H1 (cell line): ENCODE measurements around the gene TBC1D32. TPM values are rescaled to one million over a fixed set of nuclear protein-coding genes. Genes with fewer than 3 reads are reported as not detected.
"Not testable (repeated sequence)": the region's sequence is repeated elsewhere in the genome, so short reads cannot be mapped to it uniquely, and the experiment has no call there.

Experiments
- CTCF ChIA-PET: fragments of 300-600 bp; sonication (Branson Sonifier 250); formaldehyde crosslinking; loops from one replicate; lab custom pipeline; 2021; ENCODE audit not compliant: partially characterized antibody; lab: Charles Lee
- POLR2A ChIA-PET: fragments of 300-600 bp; sonication (Branson Sonifier 250); formaldehyde crosslinking; loops from one replicate; lab custom pipeline; 2021; ENCODE audit warnings: inconsistent platforms; ENCODE audit not compliant: partially characterized antibody; lab: Charles Lee
- DNase-seq, 2 experiments: peaks; one replicate each; pipeline versions ENCODE4 v3.0.0 to v3.0.0-alpha.2; 2010 to 2022; ENCODE audit warnings: low spot score in 2 of 2, low read depth in 1 of 2, mixed read lengths in 1 of 2
- FAIRE-seq: peaks from 2 replicates; lab custom pipeline; 2011; peaks lifted over from hg19 to GRCh38; lab: Jason Lieb, UNC
- H2AFZ ChIP-seq: 2 replicates; pipeline ENCODE4 v1.8.1; 2012; ENCODE audit warnings: low read length, inconsistent platforms
- H2AK5ac ChIP-seq: 2 replicates; pipeline ENCODE4 v1.6.1; 2013; ENCODE audit warnings: low read depth, low read length
- H2BK120ac ChIP-seq: replicated peaks from 2 replicates; pipeline ENCODE3; 2013; ENCODE audit warnings: low read depth, low read length, inconsistent platforms
- H2BK12ac ChIP-seq: 2 replicates; pipeline ENCODE4 v1.6.1; 2013; ENCODE audit warnings: low read depth, low read length
- H2BK15ac ChIP-seq: 2 replicates; pipeline ENCODE4 v1.6.1; 2013; ENCODE audit warnings: low read length
- H2BK20ac ChIP-seq: 2 replicates; pipeline ENCODE4 v1.6.1; 2013; ENCODE audit warnings: low read length
- H2BK5ac ChIP-seq: 2 replicates; pipeline ENCODE4 v1.6.1; 2013; ENCODE audit warnings: low read depth, low read length
- H3K14ac ChIP-seq: 2 replicates; pipeline ENCODE4 v1.6.1; 2013; ENCODE audit warnings: inconsistent platforms; ENCODE audit not compliant: insufficient read length
- H3K18ac ChIP-seq: 2 replicates; pipeline ENCODE4 v1.6.1; 2013; ENCODE audit warnings: low read length; ENCODE audit errors: extremely low read depth
- H3K23ac ChIP-seq: 2 replicates; pipeline ENCODE4 v1.6.1; 2013; ENCODE audit warnings: inconsistent platforms; ENCODE audit not compliant: insufficient read length
- H3K23me2 ChIP-seq: 2 replicates; pipeline ENCODE4 v1.6.1; 2013; ENCODE audit warnings: low read depth, low read length
- H3K27ac ChIP-seq: 2 replicates; pipeline ENCODE4 v1.6.1; 2011; ENCODE audit warnings: low read depth, low read length, inconsistent platforms
- H3K27me3 ChIP-seq, 4 experiments: replicated peaks in 1 of 4; 1 replicate in 1 of 4; 2 replicates in 3 of 4; pipeline versions ENCODE4 v1.6.1 to v1.8.1; 2011 to 2013; ENCODE audit warnings: low read length in 3 of 4, mild to moderate bottlenecking in 3 of 4, inconsistent platforms in 2 of 4, mixed read lengths in 2 of 4, moderate library complexity in 1 of 4; ENCODE audit not compliant: control insufficient read depth in 3 of 4, insufficient read depth in 3 of 4; ENCODE audit errors: extremely low read depth in 1 of 4
- H3K36me3 ChIP-seq, 4 experiments: 2 replicates each; pipeline versions ENCODE4 v1.6.1 to v1.8.1; 2011 to 2013; ENCODE audit warnings: mild to moderate bottlenecking in 4 of 4, low read length in 3 of 4, moderate library complexity in 2 of 4, control low read depth in 1 of 4, inconsistent platforms in 1 of 4; ENCODE audit not compliant: insufficient read depth in 4 of 4, control insufficient read depth in 2 of 4
- H3K4ac ChIP-seq: replicated peaks from 2 replicates; pipeline ENCODE3; 2013; ENCODE audit warnings: low read length, low read depth, mixed read lengths, inconsistent platforms; ENCODE audit not compliant: insufficient read length
- H3K4me1 ChIP-seq, 4 experiments: replicated peaks in 1 of 4; 1 replicate in 1 of 4; 2 replicates in 3 of 4; pipeline versions ENCODE4 v1.6.1 to v1.8.1; 2011 to 2013; ENCODE audit warnings: low read length in 3 of 4, inconsistent platforms in 2 of 4, mixed read lengths in 1 of 4; ENCODE audit not compliant: insufficient read depth in 4 of 4, control insufficient read depth in 3 of 4
- H3K4me2 ChIP-seq, 2 experiments: 2 replicates each; pipeline versions ENCODE4 v1.6.1 to v1.8.1; 2011 to 2013; ENCODE audit warnings: low read depth in 2 of 2, low read length in 2 of 2, control low read depth in 1 of 2, inconsistent platforms in 1 of 2, mild to moderate bottlenecking in 1 of 2; ENCODE audit not compliant: insufficient read depth in 1 of 2
- H3K4me3 ChIP-seq, 4 experiments: fragments of 200-600, 300-600 bp in 1 of 4; sonication (generic), shearing (Covaris generic), sonication (Bioruptor Twin) in 1 of 4; 2 replicates each; pipeline versions ENCODE4 v1.5.1 to v1.8.1; 2011 to 2016; ENCODE audit warnings: low read length in 4 of 4, low read depth in 3 of 4, control low read depth in 2 of 4, inconsistent platforms in 2 of 4, mild to moderate bottlenecking in 2 of 4, mixed read lengths in 1 of 4, moderate library complexity in 1 of 4; ENCODE audit not compliant: insufficient read depth in 2 of 4; ENCODE audit errors: extremely low read depth in 1 of 4
- H3K56ac ChIP-seq: replicated peaks from 2 replicates; pipeline ENCODE3; 2013; ENCODE audit warnings: low read depth, mild to moderate bottlenecking, mixed read lengths, low read length, inconsistent platforms; ENCODE audit not compliant: insufficient read length
- H3K79me1 ChIP-seq: 2 replicates; pipeline ENCODE4 v1.6.1; 2013; ENCODE audit warnings: low read depth, low read length, control low read depth
- H3K79me2 ChIP-seq, 2 experiments: 2 replicates each; pipeline versions ENCODE4 v1.6.1 to v1.8.1; 2012 to 2013; ENCODE audit warnings: low read length in 2 of 2, mild to moderate bottlenecking in 2 of 2, inconsistent platforms in 1 of 2; ENCODE audit not compliant: insufficient read depth in 2 of 2, control insufficient read depth in 1 of 2
- H3K9ac ChIP-seq, 4 experiments: replicated peaks in 1 of 4; 1 replicate in 1 of 4; 2 replicates in 3 of 4; pipeline versions ENCODE4 v1.6.1 to v1.8.1; 2011 to 2013; ENCODE audit warnings: low read depth in 3 of 4, low read length in 3 of 4, control low read depth in 2 of 4, mild to moderate bottlenecking in 2 of 4, moderate library complexity in 2 of 4, inconsistent platforms in 1 of 4; ENCODE audit errors: extremely low read depth in 1 of 4
- H3K9me3 ChIP-seq, 2 experiments: 2 replicates each; pipeline versions ENCODE4 v1.6.1 to v1.8.1; 2012 to 2013; ENCODE audit warnings: mild to moderate bottlenecking in 2 of 2, moderate library complexity in 2 of 2, control low read depth in 1 of 2, inconsistent platforms in 1 of 2, low read depth in 1 of 2, low read length in 1 of 2, mixed read lengths in 1 of 2; ENCODE audit not compliant: insufficient read depth in 2 of 2
- H4K20me1 ChIP-seq, 2 experiments: replicated peaks in 1 of 2; 2 replicates each; pipeline versions ENCODE3 to v1.8.1; 2011 to 2013; ENCODE audit warnings: inconsistent platforms in 2 of 2, low read length in 2 of 2, mild to moderate bottlenecking in 1 of 2; ENCODE audit not compliant: insufficient read depth in 2 of 2, control insufficient read depth in 1 of 2
- H4K5ac ChIP-seq: 2 replicates; pipeline ENCODE4 v1.6.1; 2013; ENCODE audit warnings: low read length, low read depth, mixed read lengths, inconsistent platforms; ENCODE audit not compliant: insufficient read length
- H4K8ac ChIP-seq: 2 replicates; pipeline ENCODE4 v1.8.0; 2013; ENCODE audit warnings: mild to moderate bottlenecking, moderate library complexity, low read length, inconsistent platforms; ENCODE audit not compliant: insufficient read depth; ENCODE audit errors: extremely low read depth
- H4K91ac ChIP-seq: replicated peaks from 2 replicates; pipeline ENCODE3; 2013; ENCODE audit warnings: low read length, mixed read lengths, inconsistent platforms; ENCODE audit not compliant: insufficient read length
- WGBS, 2 experiments: shearing (Covaris generic) in 1 of 2; methylation state at CpG; one replicate each; pipeline versions ENCODE4 v1.1.6 to v1.1.7; 2013 to 2015; ENCODE audit warnings: low lambda C conversion rate in 2 of 2, mixed read lengths in 2 of 2, inconsistent platforms in 1 of 2, low coverage in 1 of 2, missing lambda C conversion rate in 1 of 2; ENCODE audit not compliant: insufficient replicate concordance in 2 of 2, insufficient coverage in 1 of 2, insufficient read length in 1 of 2; ENCODE audit errors: extremely low coverage in 1 of 2, missing lambda C conversion rate in 1 of 2; 5-methylcytosine and 5-hydroxymethylcytosine counted together
- polyA plus RNA-seq, 7 experiments: library from polyadenylated mRNA; depleted of rRNA in 3 of 7; stranded (reverse) in 5 of 7; unstranded in 2 of 7; fragments of >200 nt in 5 of 7; fragments of 200-250 nt in 2 of 7; gene quantifications; 1 replicate in 5 of 7; 2 replicates in 1 of 7; 4 replicates in 1 of 7; pipeline versions ENCODE4 v1.2.1 to v1.2.3, GENCODE V29; 2011 to 2013; ENCODE audit warnings: missing spikeins in 2 of 7, mixed read lengths in 2 of 7
- total RNA-seq: library from RNA; stranded (reverse); fragmentation: NEBNext Ultra II Directional; extraction: Animal tissue kit (Norgen Biotek cat#: 25700); gene quantifications from 2 replicates; pipeline ENCODE4 v1.2.1, GENCODE V29; 2021

The TBC1D32 gene
- total and polyA plus RNA-seq, 2 of the 8 experiments (the other 6 are each of a cell fraction or from before 2014, with no cell fraction given), result 5.3 to 7.1 TPM

GRCh38 chr6:121333694-121334093 lies 586 bp downstream of the TBC1D32 start:
- peak overlapping the region; percentile 71 to 83; a peak in 3 of 4 replicates for H3K4me2 ChIP-seq
- H4K5ac ChIP-seq, H3K9me3 ChIP-seq, H2BK12ac ChIP-seq, H3K9ac ChIP-seq, DNase-seq, H3K18ac ChIP-seq, H3K14ac ChIP-seq, POLR2A ChIA-PET, H2AK5ac ChIP-seq, H3K79me1 ChIP-seq, H2BK15ac ChIP-seq, H2BK20ac ChIP-seq, H2AFZ ChIP-seq, H3K36me3 ChIP-seq, H3K79me2 ChIP-seq, H3K27me3 ChIP-seq, H2BK5ac ChIP-seq, H4K8ac ChIP-seq, H3K23ac ChIP-seq, H4K91ac ChIP-seq, H3K56ac ChIP-seq, H3K4me1 ChIP-seq, H3K4ac ChIP-seq, H3K27ac ChIP-seq, H3K23me2 ChIP-seq, H4K20me1 ChIP-seq, FAIRE-seq, H2BK120ac ChIP-seq: not testable (repeated sequence)
- peak overlapping the region in 1 of 4 experiments; percentile 63; a peak in 2 of 8 replicates for H3K4me3 ChIP-seq
- 97% methylated on average over 28 of the region's 28 CpGs; no CpG with 5 or more reads in 1 of the 2 experiments for WGBS, 2 experiments
- CTCF ChIA-PET, result interaction anchor here (1.1 kb wide), 1 partner anchor 14 kb away, joined by 5 read pairs; no protein-coding TSS in a partner anchor
